ENCODE results near the gene KDM4F. TPM values are rescaled to one million over a fixed set of nuclear protein-coding genes. Genes with fewer than 3 reads are reported as not detected.

KDM4F gene
- total RNA-seq, 1 donor from 2014 or later: not detected

DNA sequence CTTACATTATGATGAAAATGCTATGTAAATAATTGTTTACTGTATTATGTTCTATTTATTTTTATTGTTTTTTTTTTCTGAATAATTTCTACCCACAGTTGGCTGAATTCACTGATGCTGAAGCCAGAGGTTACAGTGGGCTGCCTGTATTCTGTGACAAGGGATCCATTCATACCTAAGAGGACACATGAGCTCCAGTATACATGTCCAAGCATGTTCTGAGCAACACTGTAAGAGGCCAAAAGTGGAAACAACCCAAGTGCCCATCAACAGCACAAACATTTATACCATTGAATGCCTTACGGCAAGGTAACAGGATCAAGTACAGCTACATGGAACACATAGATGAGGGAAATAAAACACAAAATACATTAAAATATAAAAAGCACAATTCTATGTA lies 16.1 kb downstream of the KDM4F start:
- DNase-seq (ENCODE audit: low spot score): no peak

DNA sequence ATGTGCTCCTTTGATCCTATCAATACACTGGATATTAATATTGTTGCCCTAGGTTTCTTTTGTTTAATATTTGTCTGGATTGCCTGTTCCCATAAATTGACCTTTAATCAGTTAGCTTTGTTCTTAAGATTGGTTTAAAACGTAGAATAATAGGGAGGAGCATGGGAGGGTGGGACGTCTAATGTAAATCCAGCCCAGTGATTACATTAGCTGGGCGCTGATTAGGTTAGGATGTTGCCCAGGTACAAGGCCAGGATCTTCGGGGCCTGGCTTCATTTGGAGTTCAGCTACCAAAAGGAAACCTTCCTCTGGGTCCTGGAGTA lies 17.5 kb downstream of the KDM4F start, which contains the start of gene SRSF8:
Gene SRSF8 (plus strand): TSS at position 204 of the 323 bp plus-strand sequence. CDS start 308 bp downstream, outside the sequence.
- no peak for DNase-seq (ENCODE audit: low spot score)

DNA sequence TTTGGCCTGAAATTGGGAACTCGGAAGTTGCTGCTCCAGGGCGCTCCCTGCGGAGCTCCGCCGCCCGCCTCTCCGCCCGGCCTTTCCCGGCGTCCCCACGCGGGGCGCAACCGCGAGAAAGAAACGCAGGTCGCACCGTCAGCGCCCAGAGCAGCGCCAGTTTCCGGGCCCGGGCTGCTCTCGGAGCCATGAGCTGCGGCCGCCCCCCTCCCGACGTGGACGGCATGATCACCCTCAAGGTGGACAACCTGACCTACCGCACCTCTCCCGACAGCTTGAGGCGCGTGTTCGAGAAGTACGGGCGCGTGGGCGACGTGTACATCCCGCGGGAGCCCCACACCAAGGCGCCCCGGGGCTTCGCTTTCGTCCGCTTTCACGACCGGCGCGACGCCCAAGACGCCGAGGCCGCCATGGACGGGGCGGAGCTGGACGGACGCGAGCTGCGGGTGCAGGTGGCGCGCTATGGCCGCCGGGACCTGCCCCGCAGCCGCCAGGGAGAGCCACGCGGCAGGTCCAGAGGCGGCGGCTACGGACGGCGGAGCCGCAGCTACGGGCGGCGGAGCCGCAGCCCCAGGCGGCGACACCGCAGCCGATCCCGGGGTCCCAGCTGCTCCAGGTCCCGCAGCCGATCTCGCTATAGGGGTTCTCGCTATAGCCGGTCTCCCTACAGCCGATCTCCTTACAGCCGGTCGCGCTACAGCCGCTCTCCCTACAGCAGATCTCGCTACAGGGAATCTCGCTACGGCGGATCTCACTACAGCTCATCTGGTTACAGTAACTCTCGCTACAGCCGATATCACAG lies 18.0 kb downstream of the KDM4F start:
- DNase-seq (ENCODE audit: low spot score): peak; percentile 80

- DNase-seq (ENCODE audit: low spot score): no peak
Measured at GRCh38 chr11:95067841-95068219, 18.6 kb downstream of the KDM4F start.

DNA sequence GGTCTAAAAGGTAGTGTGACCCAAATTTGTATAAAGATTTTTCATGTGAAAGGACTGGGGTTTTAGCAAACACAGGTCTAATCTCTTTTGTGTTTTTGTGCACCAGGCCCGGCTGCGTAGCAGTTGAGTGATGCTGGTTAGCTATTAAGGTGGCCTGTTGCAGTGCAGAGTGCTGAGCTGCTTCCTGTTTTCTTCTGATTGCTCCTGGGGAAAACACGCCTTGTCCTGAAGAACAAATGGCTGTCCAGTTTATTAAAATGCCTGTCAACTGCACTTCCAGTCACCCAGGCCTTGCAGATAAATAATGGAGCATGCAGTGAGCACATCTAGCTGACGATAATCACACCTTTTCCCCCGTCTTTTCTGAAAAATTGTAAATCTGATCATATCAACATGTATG lies 19.3 kb downstream of the KDM4F start:
- peak; percentile 90 for DNase-seq (ENCODE audit: low spot score)

GRCh38 chr11:95070471-95070870 lies 21.2 kb downstream of the KDM4F start:
- DNase-seq (ENCODE audit: low spot score): no peak

GRCh38 chr11:95072948-95073347 lies 23.7 kb downstream of the KDM4F start:
- DNase-seq (ENCODE audit: low spot score): no peak

DNA sequence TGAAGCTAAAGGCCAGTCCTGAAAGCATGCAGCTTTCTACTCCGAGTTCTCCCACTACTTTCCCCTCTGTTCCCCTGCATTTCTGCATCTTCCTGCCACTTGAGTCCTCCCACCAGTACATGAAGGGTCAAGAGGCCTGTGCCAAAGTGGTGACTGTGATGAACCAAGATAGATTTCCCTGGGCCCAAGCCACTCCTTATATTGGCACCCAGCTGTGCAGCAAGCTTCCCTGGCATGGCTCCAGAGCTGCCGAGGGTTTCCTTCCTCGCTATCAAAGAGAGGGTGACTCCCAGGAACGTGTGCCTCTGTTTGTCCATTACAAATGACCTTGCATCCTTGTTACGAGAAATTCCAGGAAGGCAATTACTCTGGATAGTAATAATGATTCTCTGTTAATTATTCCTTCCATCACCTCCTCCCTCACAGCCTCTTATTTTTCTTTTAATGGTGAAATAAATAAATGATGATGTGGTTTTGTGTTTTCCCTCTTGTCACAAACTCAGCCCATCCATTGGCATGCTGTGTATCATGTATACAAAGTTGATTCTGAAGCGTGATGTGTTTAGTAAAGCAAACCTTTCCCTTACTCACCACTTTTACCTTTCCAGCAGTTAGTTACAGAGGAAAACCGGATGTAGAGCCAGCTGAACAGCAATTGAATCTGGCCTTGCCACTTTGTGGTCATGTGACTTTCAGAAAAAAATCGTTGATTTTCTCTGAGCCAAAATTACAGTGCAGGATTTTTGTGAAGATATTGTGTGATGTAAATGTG lies 25.8 kb downstream of the KDM4F start:
- DNase-seq (ENCODE audit: low spot score): peak; percentile 86

- peak; percentile 77 for DNase-seq (ENCODE audit: low spot score)
Measured at GRCh38 chr11:95076416-95076815, 27.2 kb downstream of the KDM4F start.

- DNase-seq (ENCODE audit: low spot score): no peak
Measured at GRCh38 chr11:95076981-95077380, 27.8 kb downstream of the KDM4F start.

GRCh38 chr11:95078526-95078925 lies 29.3 kb downstream of the KDM4F start:
- no peak for DNase-seq (ENCODE audit: low spot score)

DNA sequence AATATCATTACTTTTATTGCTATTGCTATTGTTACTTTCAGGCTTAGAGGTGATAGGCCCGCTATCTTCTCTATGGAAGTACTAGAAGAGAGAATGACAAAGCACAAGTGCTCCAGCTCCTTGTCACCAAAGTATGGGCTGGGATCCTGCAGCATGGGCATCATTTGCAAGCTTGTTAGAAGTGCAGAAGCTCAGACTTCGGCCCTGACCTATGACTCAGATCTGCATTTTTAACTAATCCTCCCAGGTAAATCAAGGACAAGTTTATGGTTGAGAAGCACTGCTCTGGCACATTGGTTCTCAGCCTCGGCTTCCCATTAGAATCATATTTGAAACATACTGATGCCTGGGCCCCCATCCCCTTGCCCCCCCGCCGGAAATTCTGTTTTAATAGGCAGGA lies 31.8 kb downstream of the KDM4F start:
- DNase-seq (ENCODE audit: low spot score): no peak

DNA sequence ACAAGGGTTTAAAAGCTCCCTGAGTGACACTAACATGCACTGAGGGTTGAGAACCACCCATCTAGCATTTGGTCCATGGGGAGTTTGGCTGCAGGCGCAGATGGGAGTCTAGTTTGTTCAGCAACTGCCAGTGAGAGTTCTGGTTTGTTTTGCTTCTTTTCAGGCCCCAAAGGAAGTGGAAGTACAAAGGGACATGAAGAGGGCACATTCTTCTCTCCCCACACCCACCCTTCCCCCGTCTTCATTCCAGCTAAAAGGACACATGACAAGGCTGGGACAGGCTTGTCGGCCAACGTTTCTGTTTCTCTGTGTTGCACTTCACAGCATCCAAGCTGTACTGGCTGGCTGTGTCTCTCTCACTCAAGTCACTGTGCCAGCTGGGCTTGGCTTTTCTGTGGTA lies 32.2 kb downstream of the KDM4F start:
- DNase-seq (ENCODE audit: low spot score): no peak

GRCh38 chr11:95082576-95083001 lies 33.4 kb downstream of the KDM4F start:
- no peak for DNase-seq (ENCODE audit: low spot score)

- no peak for DNase-seq (ENCODE audit: low spot score)
Measured at GRCh38 chr11:95084509-95084908, 35.3 kb downstream of the KDM4F start.

- no peak for DNase-seq (ENCODE audit: low spot score)
Measured at GRCh38 chr11:95085117-95085816, 36.0 kb downstream of the KDM4F start.

GRCh38 chr11:95086151-95086550 lies 36.9 kb downstream of the KDM4F start:
- DNase-seq (ENCODE audit: low spot score): no peak

GRCh38 chr11:95086836-95087570 lies 37.8 kb downstream of the KDM4F start:
- no peak for DNase-seq (ENCODE audit: low spot score)

DNA sequence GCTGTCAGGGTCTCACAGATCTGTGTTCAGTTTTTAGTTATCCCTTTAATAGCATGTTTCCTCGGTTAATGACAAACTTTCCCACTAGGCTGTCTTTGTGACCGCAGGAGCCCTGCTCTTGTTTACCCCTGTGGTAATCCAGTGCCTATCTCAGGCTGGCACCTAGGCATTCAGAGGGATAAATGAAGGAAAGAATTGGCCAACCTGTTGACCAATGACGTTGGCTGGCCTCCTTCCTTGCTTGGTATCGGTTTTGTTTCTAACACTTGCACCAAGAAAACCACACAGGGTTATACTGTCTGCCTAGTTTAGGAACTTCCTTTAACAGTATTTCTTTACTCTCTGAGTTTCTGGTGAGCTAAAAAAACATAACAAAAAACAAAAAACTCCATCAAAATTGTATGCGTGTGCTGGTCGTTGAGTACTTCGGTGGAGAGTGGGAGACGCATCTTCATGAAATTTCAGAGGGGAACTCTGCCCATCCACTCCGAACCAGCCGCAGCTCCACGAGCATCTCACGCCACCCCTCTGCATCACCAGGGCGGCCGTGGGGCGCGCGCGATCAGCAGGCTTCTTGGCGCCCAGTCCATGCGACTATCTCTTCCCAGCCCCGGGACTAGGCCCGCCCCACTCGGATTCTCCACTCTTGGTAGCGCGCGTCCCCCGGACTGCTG lies 39.9 kb downstream of the KDM4F start:
- peak; percentile 80 for DNase-seq (ENCODE audit: low spot score)

GRCh38 chr11:95089620-95090542 lies 40.7 kb downstream of the KDM4F start, which contains the start of gene ENDOD1:
TSS of gene ENDOD1 (plus strand) at chr11:95089846. CDS start at chr11:95089928, 82 bp downstream.
- peak; percentile 87 for DNase-seq (ENCODE audit: low spot score)

Data from mucosa of gallbladder (tissue), 1 donor.